ENCODE data around the gene CHST9.

The CHST9 gene

DNA sequence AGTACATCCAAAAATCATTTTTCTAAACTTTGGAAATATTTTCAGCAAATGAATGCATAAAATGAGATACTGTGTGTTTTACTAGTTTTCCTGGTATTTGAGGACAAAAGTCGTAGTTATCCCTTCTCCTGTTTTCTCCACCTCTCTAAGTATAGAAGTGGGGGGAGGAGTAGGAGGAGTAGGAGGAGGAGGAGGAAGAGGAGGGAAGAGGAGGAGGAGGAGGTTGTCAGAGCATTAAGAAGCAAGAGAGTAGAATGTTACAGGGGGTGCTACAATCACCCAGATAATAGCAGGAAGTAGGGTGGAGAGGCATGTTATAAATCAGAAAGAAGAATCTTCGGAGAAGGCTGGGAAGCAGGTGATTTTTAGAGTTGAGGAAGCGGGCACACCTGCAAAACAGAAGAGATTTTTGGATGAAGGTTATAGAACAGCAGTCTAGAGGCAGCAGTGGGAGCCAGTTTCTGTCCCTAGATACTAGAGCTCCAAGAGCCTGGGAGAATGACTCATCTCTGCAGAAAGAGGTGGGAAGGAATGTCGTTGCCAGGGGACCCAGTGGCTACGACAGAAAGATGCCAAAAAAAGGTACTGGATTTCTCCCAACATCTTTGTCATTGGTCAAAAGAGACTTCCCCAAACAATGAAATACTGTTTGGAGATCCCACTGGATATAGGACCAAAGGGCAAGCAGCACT, 275.4 kb downstream of the CHST9 start:
- DNase-seq (ENCODE audit: low read depth): no peak
- TF ChIP-seq, protein P1, sequence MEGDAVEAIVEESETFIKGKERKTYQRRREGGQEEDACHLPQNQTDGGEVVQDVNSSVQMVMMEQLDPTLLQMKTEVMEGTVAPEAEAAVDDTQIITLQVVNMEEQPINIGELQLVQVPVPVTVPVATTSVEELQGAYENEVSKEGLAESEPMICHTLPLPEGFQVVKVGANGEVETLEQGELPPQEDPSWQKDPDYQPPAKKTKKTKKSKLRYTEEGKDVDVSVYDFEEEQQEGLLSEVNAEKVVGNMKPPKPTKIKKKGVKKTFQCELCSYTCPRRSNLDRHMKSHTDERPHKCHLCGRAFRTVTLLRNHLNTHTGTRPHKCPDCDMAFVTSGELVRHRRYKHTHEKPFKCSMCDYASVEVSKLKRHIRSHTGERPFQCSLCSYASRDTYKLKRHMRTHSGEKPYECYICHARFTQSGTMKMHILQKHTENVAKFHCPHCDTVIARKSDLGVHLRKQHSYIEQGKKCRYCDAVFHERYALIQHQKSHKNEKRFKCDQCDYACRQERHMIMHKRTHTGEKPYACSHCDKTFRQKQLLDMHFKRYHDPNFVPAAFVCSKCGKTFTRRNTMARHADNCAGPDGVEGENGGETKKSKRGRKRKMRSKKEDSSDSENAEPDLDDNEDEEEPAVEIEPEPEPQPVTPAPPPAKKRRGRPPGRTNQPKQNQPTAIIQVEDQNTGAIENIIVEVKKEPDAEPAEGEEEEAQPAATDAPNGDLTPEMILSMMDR (conservative IDR thresholded peaks at IDR 0.05; ENCODE audit: low read depth, low read length): no peak
- H3K4me3 ChIP-seq (ENCODE audit: low read depth, low read length): no peak overlapping the region

DNA sequence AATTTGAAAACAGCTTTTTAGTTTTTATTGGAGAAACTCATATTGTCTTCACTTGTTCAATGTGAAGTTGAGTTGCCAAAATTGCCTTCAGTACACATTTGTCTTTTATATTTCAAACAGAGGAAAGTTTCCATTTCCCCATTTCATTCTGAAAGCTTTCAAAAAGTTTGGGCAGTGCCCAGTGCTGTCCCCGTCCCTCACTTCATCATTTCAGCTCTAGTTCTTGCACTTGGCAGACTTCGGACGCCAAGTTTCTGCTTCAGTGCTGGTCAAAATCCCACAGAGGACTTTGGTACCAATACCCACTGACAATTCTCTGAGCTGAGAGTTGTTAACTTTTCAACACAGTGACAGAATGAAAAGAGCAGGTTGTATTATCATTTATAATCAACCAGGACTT, 276.2 kb downstream of the CHST9 start:
- TF ChIP-seq, protein P1 (conservative IDR thresholded peaks at IDR 0.05; ENCODE audit: low read depth, low read length): no peak
- no peak overlapping the region for H3K4me3 ChIP-seq (ENCODE audit: low read depth, low read length)
- DNase-seq (ENCODE audit: low read depth): no peak

- TF ChIP-seq, protein P1 (conservative IDR thresholded peaks at IDR 0.05; ENCODE audit: low read depth, low read length): no peak
- no peak overlapping the region for H3K4me3 ChIP-seq (ENCODE audit: low read depth, low read length)
- no peak for DNase-seq (ENCODE audit: low read depth)
Measured at GRCh38 chr18:26902291-26902690, 282.8 kb downstream of the CHST9 start.

GRCh38 chr18:26901020-26901419, 284.1 kb downstream of the CHST9 start:
- no peak overlapping the region for H3K4me3 ChIP-seq (ENCODE audit: low read depth, low read length)
- TF ChIP-seq, protein P1 (conservative IDR thresholded peaks at IDR 0.05; ENCODE audit: low read depth, low read length): no peak
- DNase-seq (ENCODE audit: low read depth): no peak

DNA sequence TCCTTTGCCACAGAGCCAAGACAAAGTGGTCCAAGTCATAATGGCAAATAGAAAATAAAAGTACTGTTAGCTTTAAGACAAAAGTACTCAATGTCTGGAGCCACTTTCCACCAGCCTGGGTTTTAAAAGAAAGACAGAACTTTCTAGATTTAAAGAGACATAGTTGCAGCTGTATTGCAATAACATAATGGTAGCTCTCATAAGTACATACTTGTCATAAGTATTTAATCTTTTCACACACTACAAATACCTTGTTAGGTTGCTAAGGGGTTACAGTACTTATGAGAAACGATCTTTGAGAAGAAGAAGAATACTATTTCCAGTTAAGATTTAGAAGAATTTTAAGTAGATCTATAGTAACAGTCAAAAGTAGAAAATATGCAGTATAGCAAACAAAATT, 290.7 kb downstream of the CHST9 start:
- TF ChIP-seq, protein P1 (conservative IDR thresholded peaks at IDR 0.05; ENCODE audit: low read depth, low read length): no peak
- no peak for DNase-seq (ENCODE audit: low read depth)
- no peak overlapping the region for H3K4me3 ChIP-seq (ENCODE audit: low read depth, low read length)

DNA sequence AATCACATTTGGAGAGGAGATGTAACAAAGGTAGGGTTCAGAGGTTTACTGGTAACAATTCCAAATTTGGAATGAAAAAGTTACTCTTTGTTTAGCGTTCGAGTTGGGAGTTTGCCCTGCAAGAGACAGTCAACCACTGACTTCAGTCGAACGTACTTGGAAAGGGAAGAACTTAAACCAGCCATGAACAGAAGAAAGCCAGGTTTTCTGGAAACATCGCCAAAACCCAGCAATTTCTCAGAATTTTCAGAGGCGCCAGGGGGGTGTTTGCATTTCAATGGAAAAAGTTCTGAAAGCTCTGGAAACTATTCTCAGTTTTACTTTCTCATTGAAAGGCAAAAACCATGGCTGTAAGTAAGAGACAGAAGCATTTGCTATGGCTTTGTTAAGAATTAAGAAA, 291.1 kb downstream of the CHST9 start:
- DNase-seq (ENCODE audit: low read depth): no peak
- TF ChIP-seq, protein P1 (conservative IDR thresholded peaks at IDR 0.05; ENCODE audit: low read depth, low read length): no peak
- no peak overlapping the region for H3K4me3 ChIP-seq (ENCODE audit: low read depth, low read length)

DNA sequence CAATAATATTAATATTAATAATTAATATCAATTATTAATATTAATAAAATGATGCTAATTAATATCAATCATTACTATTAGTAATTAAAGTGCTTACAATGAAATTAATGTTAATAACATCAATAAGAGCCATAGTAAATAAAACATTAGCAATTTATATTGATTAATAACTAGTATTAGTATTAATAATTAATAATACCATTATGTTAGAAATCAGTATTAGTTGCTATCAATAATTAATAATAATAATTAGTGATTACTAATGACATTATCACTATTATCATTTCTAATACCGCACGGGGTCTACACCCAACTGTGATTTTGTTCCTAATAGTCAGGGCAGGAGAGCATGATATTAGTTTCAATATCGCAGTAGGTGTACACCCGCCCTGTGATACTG, 296.8 kb downstream of the CHST9 start:
- TF ChIP-seq, protein P1 (conservative IDR thresholded peaks at IDR 0.05; ENCODE audit: low read depth, low read length): no peak
- H3K4me3 ChIP-seq (ENCODE audit: low read depth, low read length): no peak overlapping the region
- no peak for DNase-seq (ENCODE audit: low read depth)

Data from choroid plexus epithelial cell (primary cell).